Tibial artery (tissue), 4 donors: ENCODE results near the gene ADAM12.

Experiments
- DNase-seq, 2 donors: peaks; one replicate each; pipeline ENCODE4 v3.0.0-alpha.2; 2019
- H3K27ac ChIP-seq, 2 donors: fragments of 200-600 bp; sonication (generic) in 1 of 2; 1 replicate in 1 of 2; 2 replicates in 1 of 2; pipeline ENCODE4 v1.5.1; 2018 to 2019; ENCODE audit warnings: mild to moderate bottlenecking in 1 of 2
- H3K27me3 ChIP-seq, 2 donors: fragments of 200-600 bp; sonication (generic) in 1 of 2; one replicate each; pipeline versions ENCODE4 v1.5.1 to v1.6.0; 2016 to 2019
- H3K36me3 ChIP-seq, 3 donors: fragments of 200-600 bp; sonication (generic) in 2 of 3; one replicate each; pipeline ENCODE4 v1.5.1; 2016 to 2019; ENCODE audit warnings: mild to moderate bottlenecking in 2 of 3
- H3K4me1 ChIP-seq, 4 donors: fragments of 200-600 bp; sonication (generic) in 2 of 4; 1 replicate in 3 of 4; 2 replicates in 1 of 4; pipeline ENCODE4 v1.5.1; 2016 to 2019
- H3K4me3 ChIP-seq, 2 donors: fragments of 200-600 bp; sonication (generic) in 1 of 2; 1 replicate in 1 of 2; 2 replicates in 1 of 2; pipeline ENCODE4 v1.5.1; 2018 to 2019; ENCODE audit warnings: mild to moderate bottlenecking in 2 of 2
- H3K9me3 ChIP-seq, 3 donors: fragments of 200-600 bp; sonication (generic) in 1 of 3; one replicate each; pipeline ENCODE4 v1.5.1; 2016 to 2019
- CTCF ChIP-seq, 2 experiments: fragments of 200-600 bp in 1 of 2; fragments of 450-650 bp in 1 of 2; IDR thresholded peaks; one replicate each; pipeline ENCODE4 v1.5.1; 2017 to 2019; ENCODE audit warnings: antibody characterized with exemption in 2 of 2, mild to moderate bottlenecking in 1 of 2, moderate library complexity in 1 of 2
- intact Hi-C: fragments of 100-400 bp; cut with DNase I; formaldehyde crosslinking; loops from one replicate; pipeline ENCODE4 v1.15.0; 2023; ENCODE audit warnings: low total_unique reads

ADAM12 gene

GRCh38 chr10:126063353-126063791 is 324.9 kb downstream of the ADAM12 start:
- no peak for DNase-seq

GRCh38 chr10:126062131-126063032 is 325.9 kb downstream of the ADAM12 start:
- no peak for TF ChIP-seq CTCF (IDR thresholded peaks at IDR 0.05)
- Histone ChIP-seq H3K9me3 (no peaks in the 10 kb centered on the region), H3K4me1 (peaks cover 0 to 35% (median 24%) of the 10 kb centered on the region in 4 donors), H3K36me3 (no peaks in the 10 kb centered on the region), H3K4me3 (no peak overlapping the region), H3K27ac (peak overlapping the region; percentile 46 to 58), H3K27me3 (no peaks in the 10 kb centered on the region)
- intact Hi-C loops: no loop called here
- peak; percentile 88 to 91 for DNase-seq

More at GRCh38 chr10:126063353-126063791, 324.9 kb downstream of the ADAM12 start:
- Histone ChIP-seq H3K4me1 (peaks cover 0 to 35% (median 24%) of the 10 kb centered on the region in 4 donors), H3K9me3 (no peaks in the 10 kb centered on the region), H3K27ac (peak overlapping the region; percentile 46 to 58), H3K36me3 (no peaks in the 10 kb centered on the region), H3K27me3 (no peaks in the 10 kb centered on the region), H3K4me3 (no peak overlapping the region)
- intact Hi-C loops: no loop called here
- TF ChIP-seq CTCF (IDR thresholded peaks at IDR 0.05): no peak

- no peak for DNase-seq
- H3K4me1 ChIP-seq: peaks cover 0 to 35% (median 24%) of the 10 kb centered on the region in 4 donors
- H3K4me3 ChIP-seq: no peak overlapping the region
- H3K36me3 ChIP-seq: no peaks in the 10 kb centered on the region
- no peak overlapping the region for H3K27ac ChIP-seq
- intact Hi-C loops: no loop called here
- H3K27me3 ChIP-seq: no peaks in the 10 kb centered on the region
- TF ChIP-seq CTCF (IDR thresholded peaks at IDR 0.05): no peak
- no peaks in the 10 kb centered on the region for H3K9me3 ChIP-seq
These were observed 326.8 kb downstream of the ADAM12 start for GRCh38 chr10:126061526-126061925.

- Histone ChIP-seq H3K4me1 (peaks cover 0 to 27% (median 20%) of the 10 kb centered on the region in 4 donors), H3K27me3 (no peaks in the 10 kb centered on the region), H3K9me3 (no peaks in the 10 kb centered on the region), H3K36me3 (no peaks in the 10 kb centered on the region), H3K4me3 (no peak overlapping the region), H3K27ac (no peak overlapping the region)
- intact Hi-C loops: no loop called here
- DNase-seq: peak in 1 of 2 donors; percentile 38
- no peak for TF ChIP-seq CTCF (IDR thresholded peaks at IDR 0.05)
These were observed 327.9 kb downstream of the ADAM12 start for GRCh38 chr10:126060261-126060931.

GRCh38 chr10:126059076-126059826 is 329.0 kb downstream of the ADAM12 start:
- TF ChIP-seq CTCF (IDR thresholded peaks at IDR 0.05): no peak
- Histone ChIP-seq H3K9me3 (no peaks in the 10 kb centered on the region), H3K4me1 (peaks cover 0 to 23% (median 17%) of the 10 kb centered on the region in 4 donors), H3K36me3 (no peaks in the 10 kb centered on the region), H3K27ac (no peak overlapping the region), H3K4me3 (no peak overlapping the region), H3K27me3 (no peaks in the 10 kb centered on the region)
- intact Hi-C loops: no loop called here
- no peak for DNase-seq
